Thyroid gland (tissue), 4 donors: Measurements from ENCODE around the gene ADARB2. TPM values are rescaled to one million over a fixed set of nuclear protein-coding genes. Genes with fewer than 3 reads are reported as not detected.
"Not testable (repeated sequence)": the region's sequence is repeated elsewhere in the genome, so short reads cannot be mapped to it uniquely, and the experiment has no call there.

Experiments used
- DNase-seq, 2 donors: peaks; one replicate each; pipeline ENCODE4 v3.0.0-alpha.2; 2019
- H3K27ac ChIP-seq, 3 donors: fragments of 200-600 bp; sonication (generic); 1 replicate in 2 of 3; 2 replicates in 1 of 3; pipeline ENCODE4 v1.5.1; 2016 to 2019; ENCODE audit warnings: mild to moderate bottlenecking in 1 of 3, moderate library complexity in 1 of 3
- H3K27me3 ChIP-seq: fragments of 200-600 bp; sonication (generic); one replicate; pipeline ENCODE4 v1.5.1; 2019
- H3K36me3 ChIP-seq, 2 donors: fragments of 200-600 bp; sonication (generic); one replicate each; pipeline ENCODE4 v1.5.1; 2016 to 2019
- H3K4me1 ChIP-seq, 2 donors: fragments of 200-600 bp; sonication (generic); one replicate each; pipeline ENCODE4 v1.5.1; 2017 to 2019
- H3K4me3 ChIP-seq, 3 donors: fragments of 200-600 bp; sonication (generic); replicated peaks in 1 of 3; 1 replicate in 2 of 3; 2 replicates in 1 of 3; pipeline ENCODE4 v1.5.1; 2016; ENCODE audit warnings: mild to moderate bottlenecking in 1 of 3
- H3K9me3 ChIP-seq: fragments of 200-600 bp; sonication (generic); one replicate; pipeline ENCODE4 v1.5.1; 2017
- CTCF ChIP-seq, 6 experiments: fragments of 200-600 bp in 3 of 6; fragments of 450-650 bp in 3 of 6; sonication (generic) in 3 of 6; IDR thresholded peaks; one replicate each; pipeline ENCODE4 v1.5.1; 2016 to 2019; ENCODE audit warnings: antibody characterized with exemption in 6 of 6, mild to moderate bottlenecking in 2 of 6, inconsistent platforms in 1 of 6, moderate library complexity in 1 of 6
- POLR2A ChIP-seq, 2 donors: fragments of 450-650 bp; IDR thresholded peaks; one replicate each; pipeline ENCODE4 v1.6.1; 2017; ENCODE audit warnings: antibody characterized with exemption in 2 of 2, mild to moderate bottlenecking in 2 of 2, moderate library complexity in 1 of 2
- WGBS, 2 donors: methylation state at CpG; one replicate each; pipeline ENCODE4 v1.1.5; 2017; 5-methylcytosine and 5-hydroxymethylcytosine counted together
- intact Hi-C: fragments of 100-400 bp; cut with DNase I; formaldehyde crosslinking; loops from one replicate; pipeline ENCODE4 v1.15.1; 2023
- total RNA-seq, 4 donors: library from RNA; depleted of rRNA; stranded (reverse); fragments of >200 nt; gene quantifications; one replicate each; pipeline ENCODE4 v1.2.3, GENCODE V29; 2016

The ADARB2 gene
- total RNA-seq, 4 donors from 2014 or later: 0.08 to 0.15 TPM; not detected in 2

- WGBS, 2 donors: 83 to 92% methylated on average over 17 of the region's 17 CpGs
- H3K4me3 ChIP-seq: no peak overlapping the region
- no peaks in the 10 kb centered on the region for H3K4me1 ChIP-seq
- intact Hi-C loops: no loop called here
- H3K27me3 ChIP-seq: no peaks in the 10 kb centered on the region
- DNase-seq: no peak
- TF ChIP-seq CTCF (IDR thresholded peaks at IDR 0.05): no peak
- no peak for TF ChIP-seq POLR2A (IDR thresholded peaks at IDR 0.05)
- H3K9me3 ChIP-seq: no peaks in the 10 kb centered on the region
- no peaks in the 10 kb centered on the region for H3K36me3 ChIP-seq
- no peak overlapping the region for H3K27ac ChIP-seq
These were observed 319.2 kb downstream of the ADARB2 start for GRCh38 chr10:1418031-1418550.

GRCh38 chr10:1417574-1417973, 319.8 kb downstream of the ADARB2 start:
- Histone ChIP-seq H3K9me3 (no peaks in the 10 kb centered on the region), H3K36me3 (no peaks in the 10 kb centered on the region), H3K4me1 (no peaks in the 10 kb centered on the region), H3K27me3 (no peaks in the 10 kb centered on the region), H3K27ac (no peak overlapping the region), H3K4me3 (no peak overlapping the region)
- WGBS, 2 donors: 86 to 92% methylated on average over 6 to 10 of the region's 10 CpGs
- no peak for DNase-seq
- intact Hi-C loops: no loop called here
- TF ChIP-seq POLR2A (IDR thresholded peaks at IDR 0.05): no peak

- intact Hi-C loops: no loop called here
- no peaks in the 10 kb centered on the region for H3K27me3 ChIP-seq
- no peaks in the 10 kb centered on the region for H3K4me1 ChIP-seq
- TF ChIP-seq POLR2A (IDR thresholded peaks at IDR 0.05) (no peak), CTCF (IDR thresholded peaks at IDR 0.05) (no peak)
- no peaks in the 10 kb centered on the region for H3K36me3 ChIP-seq
- no peak for DNase-seq
- no peak overlapping the region for H3K4me3 ChIP-seq
- no peak overlapping the region for H3K27ac ChIP-seq
- H3K9me3 ChIP-seq: no peaks in the 10 kb centered on the region
- 79 to 87% methylated on average over 5 to 8 of the region's 8 CpGs for WGBS, 2 donors
These were observed 320.8 kb downstream of the ADARB2 start for GRCh38 chr10:1416456-1417037.

GRCh38 chr10:1414893-1415292, 322.4 kb downstream of the ADARB2 start:
- no peak for DNase-seq
- no peaks in the 10 kb centered on the region for H3K9me3 ChIP-seq
- TF ChIP-seq CTCF (IDR thresholded peaks at IDR 0.05) (no peak), POLR2A (IDR thresholded peaks at IDR 0.05) (no peak)
- H3K27me3 ChIP-seq: no peaks in the 10 kb centered on the region
- no peaks in the 10 kb centered on the region for H3K36me3 ChIP-seq
- no peak overlapping the region for H3K27ac ChIP-seq
- intact Hi-C loops: no loop called here
- H3K4me1 ChIP-seq: no peaks in the 10 kb centered on the region
- H3K4me3 ChIP-seq: no peak overlapping the region

- 71 to 73% methylated on average over 7 of the region's 7 CpGs for WGBS, 2 donors
- H3K4me3 ChIP-seq, H3K27me3 ChIP-seq, H3K36me3 ChIP-seq, DNase-seq, intact Hi-C loops, H3K9me3 ChIP-seq, H3K4me1 ChIP-seq, H3K27ac ChIP-seq: not testable (repeated sequence)
These were observed 323.0 kb downstream of the ADARB2 start for GRCh38 chr10:1414346-1414745.

GRCh38 chr10:1413823-1414222, 323.5 kb downstream of the ADARB2 start:
- DNase-seq: no peak
- 86% methylated on average over 7 of the region's 7 CpGs for WGBS, 2 donors
- TF ChIP-seq CTCF (IDR thresholded peaks at IDR 0.05): no peak
- TF ChIP-seq POLR2A (IDR thresholded peaks at IDR 0.05): no peak
- H3K36me3 ChIP-seq: no peaks in the 10 kb centered on the region
- H3K27me3 ChIP-seq: no peaks in the 10 kb centered on the region
- H3K4me1 ChIP-seq: no peaks in the 10 kb centered on the region
- H3K4me3 ChIP-seq: no peak overlapping the region
- H3K9me3 ChIP-seq: no peaks in the 10 kb centered on the region
- H3K27ac ChIP-seq: no peak overlapping the region
- intact Hi-C loops: no loop called here
